ENCODE data around the gene GLRA3. TPM values are rescaled to one million over a fixed set of nuclear protein-coding genes. Genes with fewer than 3 reads are reported as not detected.

The GLRA3 gene
- total and polyA plus RNA-seq, 4 donors, result 9.3 to 41.1 (median 26.6) TPM

DNA sequence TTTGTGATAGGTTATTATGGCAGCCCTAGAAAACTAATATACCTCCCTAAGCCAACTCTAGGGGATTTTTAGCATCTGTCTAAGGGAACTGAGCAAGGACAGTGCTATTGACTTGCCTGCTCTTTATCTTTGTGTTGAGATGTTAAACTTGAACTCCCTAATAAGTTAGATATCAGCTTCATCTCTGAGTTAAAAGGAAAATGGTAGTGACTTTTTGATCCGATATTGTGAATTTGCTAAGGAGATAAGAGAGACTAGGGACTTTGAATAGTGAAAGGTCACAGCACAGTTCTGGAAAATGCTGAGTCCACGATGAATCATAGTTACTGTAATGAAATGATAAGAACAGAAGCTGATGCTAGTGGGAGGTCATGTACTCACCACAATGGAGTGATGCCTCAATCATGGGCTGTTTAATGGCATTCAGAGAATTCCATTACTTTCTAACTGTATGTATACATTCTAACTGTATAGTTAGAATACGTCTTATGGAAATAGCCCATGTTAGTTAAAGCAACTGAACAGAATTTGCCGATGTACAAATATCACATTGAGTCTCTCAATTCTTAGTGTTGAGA lies 147.2 kb downstream of the GLRA3 start:
- Histone ChIP-seq H3K4me1 (ENCODE audit: control insufficient read depth, insufficient read depth, low read length) (no peaks in the 10 kb centered on the region), H3K9me3 (ENCODE audit: control insufficient read depth, insufficient read depth, low read length) (no peaks in the 10 kb centered on the region), H3K36me3 (ENCODE audit: control insufficient read depth, insufficient read depth, low read length) (no peaks in the 10 kb centered on the region), H3K4me3 (ENCODE audit: low read depth, low read length) (no peak overlapping the region), H3K27me3 (ENCODE audit: control insufficient read depth, insufficient read depth, low read length) (no peaks in the 10 kb centered on the region), H3K27ac (ENCODE audit: low read depth, low read length) (no peak overlapping the region)
- no peak for DNase-seq (ENCODE audit: low read depth in 4 of 6, low spot score in 6 of 6)
- 93% methylated on average over 2 of the region's 4 CpGs for WGBS (ENCODE audit: insufficient coverage)

DNA sequence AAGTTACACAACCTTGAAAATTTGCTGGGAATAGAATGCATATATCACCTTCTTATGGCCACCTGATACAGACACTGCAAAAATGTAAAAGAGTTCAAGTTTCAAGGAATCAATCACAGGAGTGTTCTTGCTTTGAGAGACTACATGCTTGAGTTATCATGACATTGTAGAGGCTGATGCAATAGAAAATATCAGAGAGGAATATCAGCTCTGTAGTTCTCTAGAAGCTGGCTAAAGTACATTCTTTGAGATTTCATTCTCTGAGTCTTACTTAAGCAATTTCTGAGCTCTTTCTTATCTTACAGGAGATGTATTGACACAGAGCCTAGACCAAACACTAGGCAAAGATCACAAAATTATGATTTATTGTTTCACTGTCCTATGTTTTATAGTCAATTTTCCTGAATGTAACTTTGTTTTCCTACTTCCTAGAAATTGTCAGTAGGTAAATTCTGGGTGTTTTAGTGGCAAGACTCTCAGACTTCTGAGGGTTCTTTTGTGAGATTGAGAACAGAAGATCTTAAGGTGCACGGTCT lies 154.7 kb downstream of the GLRA3 start:
- Histone ChIP-seq H3K36me3 (ENCODE audit: control insufficient read depth, insufficient read depth, low read length) (no peaks in the 10 kb centered on the region), H3K27me3 (ENCODE audit: control insufficient read depth, insufficient read depth, low read length) (no peaks in the 10 kb centered on the region), H3K4me1 (ENCODE audit: control insufficient read depth, insufficient read depth, low read length) (no peaks in the 10 kb centered on the region), H3K27ac (ENCODE audit: low read depth, low read length) (no peak overlapping the region), H3K4me3 (ENCODE audit: low read depth, low read length) (no peak overlapping the region), H3K9me3 (ENCODE audit: control insufficient read depth, insufficient read depth, low read length) (no peaks in the 10 kb centered on the region)
- WGBS (ENCODE audit: insufficient coverage), result no CpG with 5 or more reads among the region's 1 CpG
- no peak for DNase-seq (ENCODE audit: low read depth in 4 of 6, low spot score in 6 of 6)

DNA sequence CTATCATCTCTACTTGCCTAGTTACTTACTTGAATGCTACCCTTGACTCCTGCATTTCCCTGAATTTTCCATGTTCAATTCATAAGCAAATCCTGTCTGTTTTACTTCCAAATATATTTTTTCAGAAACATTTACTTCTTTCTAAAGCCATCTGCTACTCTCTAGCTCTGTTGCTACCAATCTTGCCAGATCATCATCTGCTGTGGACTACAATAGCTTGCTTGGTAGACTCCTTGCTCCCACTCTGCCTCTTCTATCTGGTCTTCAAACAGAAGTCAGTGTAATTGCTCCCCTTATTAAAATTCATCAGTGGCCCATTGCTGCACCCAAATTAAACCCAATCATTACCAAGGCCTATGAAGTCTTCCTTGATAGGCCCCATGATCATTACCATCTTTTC lies 155.2 kb downstream of the GLRA3 start:
- Histone ChIP-seq H3K36me3 (ENCODE audit: control insufficient read depth, insufficient read depth, low read length) (no peaks in the 10 kb centered on the region), H3K9me3 (ENCODE audit: control insufficient read depth, insufficient read depth, low read length) (no peaks in the 10 kb centered on the region), H3K27me3 (ENCODE audit: control insufficient read depth, insufficient read depth, low read length) (no peaks in the 10 kb centered on the region), H3K27ac (ENCODE audit: low read depth, low read length) (no peak overlapping the region), H3K4me1 (ENCODE audit: control insufficient read depth, insufficient read depth, low read length) (no peaks in the 10 kb centered on the region), H3K4me3 (ENCODE audit: low read depth, low read length) (no peak overlapping the region)
- no peak for DNase-seq (ENCODE audit: low read depth in 4 of 6, low spot score in 6 of 6)

DNA sequence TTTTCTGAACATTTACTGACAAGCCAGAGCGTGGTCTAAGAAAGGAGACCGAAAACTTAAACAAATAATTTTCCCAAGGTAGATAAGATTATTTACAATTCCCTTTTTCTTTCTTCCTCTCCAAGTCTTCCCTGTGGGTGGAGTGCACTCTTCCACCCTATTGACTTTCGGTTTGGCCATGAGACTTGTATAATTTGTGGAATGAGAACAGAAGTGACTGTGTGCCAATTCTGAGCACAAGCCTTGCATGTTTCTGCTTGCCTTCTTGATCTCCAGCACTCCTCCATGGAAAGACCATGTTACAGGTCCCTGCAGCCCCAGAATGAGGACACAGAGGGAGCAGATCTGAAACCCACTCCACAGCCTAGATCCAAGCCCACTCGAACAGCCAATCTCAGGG lies 156.8 kb downstream of the GLRA3 start:
- no peak overlapping the region for H3K4me3 ChIP-seq (ENCODE audit: low read depth, low read length)
- no peaks in the 10 kb centered on the region for H3K36me3 ChIP-seq (ENCODE audit: control insufficient read depth, insufficient read depth, low read length)
- WGBS (ENCODE audit: insufficient coverage), result no CpG with 5 or more reads among the region's 4 CpGs
- no peaks in the 10 kb centered on the region for H3K4me1 ChIP-seq (ENCODE audit: control insufficient read depth, insufficient read depth, low read length)
- no peaks in the 10 kb centered on the region for H3K9me3 ChIP-seq (ENCODE audit: control insufficient read depth, insufficient read depth, low read length)
- no peaks in the 10 kb centered on the region for H3K27me3 ChIP-seq (ENCODE audit: control insufficient read depth, insufficient read depth, low read length)
- no peak overlapping the region for H3K27ac ChIP-seq (ENCODE audit: low read depth, low read length)
- no peak for DNase-seq (ENCODE audit: low read depth in 4 of 6, low spot score in 6 of 6)

DNA sequence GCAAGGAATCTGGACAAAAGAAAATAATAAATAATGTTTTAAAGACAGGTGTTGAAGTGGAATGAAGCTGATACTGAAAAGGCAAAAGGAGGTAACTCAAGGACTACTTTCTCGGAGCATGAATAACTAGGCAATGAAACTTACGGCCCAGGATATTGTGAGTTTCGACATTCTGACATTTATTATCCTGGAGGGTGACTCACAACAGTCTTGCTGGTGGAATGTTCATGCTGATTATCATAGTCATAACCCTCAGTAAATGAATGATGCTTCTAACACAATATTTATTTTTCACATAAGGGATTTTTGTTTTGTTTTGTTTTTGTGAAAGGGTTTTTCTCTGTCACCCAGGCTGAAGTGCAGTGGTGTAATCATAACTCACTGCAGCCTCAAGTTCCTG lies 159.8 kb downstream of the GLRA3 start:
- H3K36me3 ChIP-seq (ENCODE audit: control insufficient read depth, insufficient read depth, low read length), result no peaks in the 10 kb centered on the region
- 71% methylated on average over 1 of the region's 3 CpGs for WGBS (ENCODE audit: insufficient coverage)
- DNase-seq (ENCODE audit: low read depth in 4 of 6, low spot score in 6 of 6), result no peak

DNA sequence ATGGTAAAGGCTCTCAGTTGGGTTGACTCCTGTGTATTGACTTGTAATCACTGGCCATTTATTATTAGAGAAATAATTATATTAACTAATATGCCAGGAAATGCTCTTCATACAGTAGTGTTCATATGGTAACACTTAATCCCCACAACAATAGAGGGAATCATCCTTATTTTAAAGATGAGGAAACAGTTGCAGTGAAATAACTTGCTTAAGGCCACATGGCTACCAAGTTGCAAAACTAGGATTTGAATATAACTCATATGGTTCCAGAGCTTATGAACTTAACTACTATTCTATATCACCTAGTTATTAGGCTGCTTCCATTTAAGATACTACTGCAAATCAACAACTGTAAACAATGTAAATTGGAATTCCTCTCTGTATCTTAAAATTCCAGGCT lies 163.2 kb downstream of the GLRA3 start:
- no peaks in the 10 kb centered on the region for H3K4me1 ChIP-seq (ENCODE audit: control insufficient read depth, insufficient read depth, low read length)
- H3K27me3 ChIP-seq (ENCODE audit: control insufficient read depth, insufficient read depth, low read length), result no peaks in the 10 kb centered on the region
- no peaks in the 10 kb centered on the region for H3K36me3 ChIP-seq (ENCODE audit: control insufficient read depth, insufficient read depth, low read length)
- no peak overlapping the region for H3K4me3 ChIP-seq (ENCODE audit: low read depth, low read length)
- no peak overlapping the region for H3K27ac ChIP-seq (ENCODE audit: low read depth, low read length)
- no peak for DNase-seq (ENCODE audit: low read depth in 4 of 6, low spot score in 6 of 6)
- H3K9me3 ChIP-seq (ENCODE audit: control insufficient read depth, insufficient read depth, low read length), result no peaks in the 10 kb centered on the region

More for the DNA sequence above, 159.8 kb downstream of the GLRA3 start:
- H3K27me3 ChIP-seq (ENCODE audit: control insufficient read depth, insufficient read depth, low read length), result no peaks in the 10 kb centered on the region
- no peak overlapping the region for H3K4me3 ChIP-seq (ENCODE audit: low read depth, low read length)
- H3K27ac ChIP-seq (ENCODE audit: low read depth, low read length), result no peak overlapping the region
- no peaks in the 10 kb centered on the region for H3K4me1 ChIP-seq (ENCODE audit: control insufficient read depth, insufficient read depth, low read length)
- H3K9me3 ChIP-seq (ENCODE audit: control insufficient read depth, insufficient read depth, low read length), result no peaks in the 10 kb centered on the region

DNA sequence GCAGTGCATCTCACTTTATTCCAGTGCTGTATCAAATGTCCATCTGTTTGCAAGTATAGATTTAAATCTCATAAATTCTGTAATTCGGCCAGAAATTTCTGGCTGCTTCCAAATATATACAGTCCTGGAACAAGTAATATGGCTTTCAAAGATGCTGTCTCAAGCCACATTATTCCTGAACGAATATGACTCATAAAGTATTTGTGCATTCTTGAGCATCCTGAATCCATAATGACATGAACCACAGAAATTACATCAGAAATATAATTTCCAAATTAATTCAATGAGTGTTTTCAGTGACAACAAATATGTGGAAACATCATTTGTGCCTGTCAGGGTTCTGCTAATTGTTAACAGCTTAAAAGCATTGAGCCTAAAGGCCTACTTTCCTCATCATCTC lies 165.8 kb downstream of the GLRA3 start:
- Histone ChIP-seq H3K4me3 (ENCODE audit: low read depth, low read length) (no peak overlapping the region), H3K9me3 (ENCODE audit: control insufficient read depth, insufficient read depth, low read length) (no peaks in the 10 kb centered on the region), H3K36me3 (ENCODE audit: control insufficient read depth, insufficient read depth, low read length) (no peaks in the 10 kb centered on the region), H3K27me3 (ENCODE audit: control insufficient read depth, insufficient read depth, low read length) (no peaks in the 10 kb centered on the region), H3K27ac (ENCODE audit: low read depth, low read length) (no peak overlapping the region), H3K4me1 (ENCODE audit: control insufficient read depth, insufficient read depth, low read length) (no peaks in the 10 kb centered on the region)
- no CpG with 5 or more reads among the region's 2 CpGs for WGBS (ENCODE audit: insufficient coverage)
- DNase-seq (ENCODE audit: low read depth in 4 of 6, low spot score in 6 of 6), result peak in 1 of 6 donors; percentile 35

DNA sequence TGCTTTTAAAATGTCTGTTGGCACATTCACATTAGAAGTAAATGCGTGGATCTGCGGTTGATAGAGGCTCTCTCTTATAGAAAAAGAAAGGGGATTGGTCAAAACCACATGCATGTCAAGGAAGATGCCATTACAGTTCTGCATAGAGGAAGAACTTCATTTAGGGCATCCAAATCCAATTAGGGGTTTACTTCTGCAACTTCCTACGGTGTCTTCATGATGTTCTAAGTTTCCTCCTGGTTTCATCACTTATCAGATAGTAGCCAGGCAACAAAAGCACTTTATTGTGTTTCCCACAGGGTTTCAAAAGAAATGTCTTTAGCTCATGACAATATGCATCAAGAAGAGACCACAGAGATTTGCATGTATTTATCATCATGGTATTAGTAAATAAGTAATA lies 170.8 kb downstream of the GLRA3 start:
- WGBS (ENCODE audit: insufficient coverage), result 100% methylated on average over 1 of the region's 3 CpGs
- Histone ChIP-seq H3K36me3 (ENCODE audit: control insufficient read depth, insufficient read depth, low read length) (no peaks in the 10 kb centered on the region), H3K9me3 (ENCODE audit: control insufficient read depth, insufficient read depth, low read length) (no peaks in the 10 kb centered on the region), H3K4me3 (ENCODE audit: low read depth, low read length) (no peak overlapping the region), H3K27me3 (ENCODE audit: control insufficient read depth, insufficient read depth, low read length) (no peaks in the 10 kb centered on the region), H3K4me1 (ENCODE audit: control insufficient read depth, insufficient read depth, low read length) (no peaks in the 10 kb centered on the region), H3K27ac (ENCODE audit: low read depth, low read length) (no peak overlapping the region)
- no peak for DNase-seq (ENCODE audit: low read depth in 4 of 6, low spot score in 6 of 6)

DNA sequence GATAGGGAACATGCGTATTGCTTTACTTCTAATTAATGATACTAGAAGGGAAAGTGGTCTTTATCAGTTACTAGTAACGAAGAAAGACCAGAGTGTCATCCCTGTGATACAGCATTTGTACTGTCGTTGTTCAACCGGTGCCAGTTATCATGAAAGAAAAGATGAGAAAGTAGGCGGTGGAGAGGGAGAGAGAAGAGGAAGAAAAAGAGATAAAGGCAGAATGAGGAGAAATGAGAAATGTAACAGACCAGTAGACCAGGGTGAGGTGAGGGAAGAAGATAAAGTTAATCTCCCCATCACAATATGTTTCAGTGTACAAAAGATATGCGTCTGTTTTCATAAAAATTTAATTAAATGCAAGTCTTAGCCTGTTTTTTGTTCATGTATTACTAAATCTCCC lies 171.6 kb downstream of the GLRA3 start:
- Histone ChIP-seq H3K4me3 (ENCODE audit: low read depth, low read length) (no peak overlapping the region), H3K27me3 (ENCODE audit: control insufficient read depth, insufficient read depth, low read length) (no peaks in the 10 kb centered on the region), H3K27ac (ENCODE audit: low read depth, low read length) (no peak overlapping the region), H3K4me1 (ENCODE audit: control insufficient read depth, insufficient read depth, low read length) (no peaks in the 10 kb centered on the region), H3K9me3 (ENCODE audit: control insufficient read depth, insufficient read depth, low read length) (no peaks in the 10 kb centered on the region), H3K36me3 (ENCODE audit: control insufficient read depth, insufficient read depth, low read length) (no peaks in the 10 kb centered on the region)
- DNase-seq (ENCODE audit: low read depth in 4 of 6, low spot score in 6 of 6), result no peak
- 91% methylated on average over 3 of the region's 6 CpGs for WGBS (ENCODE audit: insufficient coverage)

DNA sequence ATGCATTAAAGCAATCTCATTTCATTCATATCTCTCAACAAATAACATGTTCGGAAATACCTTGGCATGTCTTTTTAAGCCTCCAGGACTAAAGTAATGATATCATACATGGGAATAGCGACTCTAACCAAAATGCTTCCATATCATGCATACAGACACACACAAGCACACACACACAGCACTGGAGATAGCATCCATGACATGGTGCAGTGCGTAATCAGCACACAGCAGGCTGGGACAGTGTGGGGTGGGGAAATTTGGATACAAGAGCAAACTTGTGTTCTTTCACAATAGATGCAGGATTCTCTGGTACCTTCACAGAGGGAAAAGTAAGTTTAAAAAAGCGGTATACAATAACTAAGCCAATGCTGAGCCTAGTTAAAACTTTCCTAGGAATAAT lies 174.4 kb downstream of the GLRA3 start:
- Histone ChIP-seq H3K4me3 (ENCODE audit: low read depth, low read length) (no peak overlapping the region), H3K4me1 (ENCODE audit: control insufficient read depth, insufficient read depth, low read length) (no peaks in the 10 kb centered on the region), H3K27me3 (ENCODE audit: control insufficient read depth, insufficient read depth, low read length) (no peaks in the 10 kb centered on the region), H3K36me3 (ENCODE audit: control insufficient read depth, insufficient read depth, low read length) (no peaks in the 10 kb centered on the region), H3K9me3 (ENCODE audit: control insufficient read depth, insufficient read depth, low read length) (no peaks in the 10 kb centered on the region), H3K27ac (ENCODE audit: low read depth, low read length) (no peak overlapping the region)
- DNase-seq (ENCODE audit: low read depth in 4 of 6, low spot score in 6 of 6), result no peak
- no CpG with 5 or more reads among the region's 4 CpGs for whole genome bisulfite sequencing (ENCODE audit: insufficient coverage)
